Amygdala (tissue), 56 donors: ENCODE data around the gene MCEMP1.

Experiments used
- DNase-seq, 56 donors: peaks; one replicate each; lab custom pipeline; 2025; lab: John Stamatoyannopoulos, UW

The MCEMP1 gene

GRCh38 chr19:7716762-7717161 lies 39.9 kb downstream of the MCEMP1 start:
- DNase-seq: no peak

- DNase-seq: no peak
These were observed 41.8 kb downstream of the MCEMP1 start for GRCh38 chr19:7718668-7719067.

- no peak for DNase-seq
These were observed 43.5 kb downstream of the MCEMP1 start for GRCh38 chr19:7720351-7720750.

DNA sequence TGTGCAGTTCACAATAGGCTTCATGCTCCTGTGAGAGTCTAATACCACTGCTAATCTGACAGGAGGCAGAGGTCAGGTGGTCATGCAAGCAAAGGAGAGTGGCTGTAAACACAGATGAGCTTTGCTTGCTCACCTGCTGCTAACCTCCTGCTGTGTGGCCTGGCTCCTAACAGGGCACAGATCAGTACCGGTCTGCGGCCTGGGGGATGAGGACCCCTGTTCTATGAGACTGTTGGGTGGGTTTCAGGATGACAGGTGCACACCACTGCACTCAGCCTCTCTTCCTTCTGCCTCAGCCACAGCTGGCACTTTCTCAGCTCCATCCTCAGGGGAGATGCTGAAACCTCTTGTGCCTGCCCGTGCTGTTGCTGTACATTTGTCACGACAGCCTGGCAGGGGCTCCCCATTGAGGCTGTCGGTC lies 45.4 kb downstream of the MCEMP1 start:
- no peak for DNase-seq

DNA sequence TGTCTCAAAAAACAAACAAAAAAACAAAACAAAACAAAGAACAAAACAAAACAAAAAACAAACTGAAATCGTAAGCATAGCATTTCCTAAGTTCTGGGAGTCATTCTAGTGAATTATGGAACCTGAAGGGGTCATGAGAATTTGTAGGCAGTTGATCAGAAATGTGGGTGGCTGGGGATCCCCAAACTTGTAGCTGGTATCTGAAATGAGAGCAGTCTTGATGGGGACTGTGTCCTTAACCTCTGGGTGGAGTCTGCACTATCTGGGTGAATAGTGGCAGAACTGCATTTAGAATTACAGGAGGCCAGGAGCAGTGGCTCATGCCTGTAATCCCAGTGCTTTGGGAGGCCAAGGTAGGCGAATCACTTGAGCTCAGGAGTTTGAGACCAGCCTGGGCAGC lies 48.9 kb downstream of the MCEMP1 start:
- DNase-seq: no peak

DNA sequence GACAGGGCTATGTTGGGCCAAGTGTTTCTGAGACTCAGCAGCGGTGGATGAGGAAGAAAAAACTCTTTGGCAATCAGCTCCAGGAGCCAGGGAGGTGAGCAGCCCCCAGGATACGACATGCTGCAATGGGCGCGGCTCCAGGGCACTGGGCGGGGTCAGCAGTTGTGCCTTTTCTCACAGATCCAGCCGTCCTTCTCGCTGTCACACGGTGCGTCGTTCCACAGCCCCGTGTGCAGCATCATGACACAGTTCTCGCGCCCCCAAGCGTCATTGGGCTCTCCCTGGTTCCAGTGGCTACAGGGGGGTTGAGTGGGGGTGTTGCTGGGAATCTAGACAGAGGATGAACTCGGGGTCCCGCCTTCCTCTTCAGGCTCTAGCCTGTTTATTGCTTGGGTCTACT lies 52.3 kb downstream of the MCEMP1 start:
- no peak for DNase-seq
